HepG2 (cell line): Measurements from ENCODE around the gene SLC38A2. TPM values are rescaled to one million over a fixed set of nuclear protein-coding genes. Genes with fewer than 3 reads are reported as not detected.

Experiments used
- ATAC-seq: fragments of 200-7000 bp; cut with Tn5 transposase; 3 replicates; pipeline ENCODE4 v1.9.1; 2020; ENCODE audit warnings: mild to moderate bottlenecking, moderate library complexity
- BruUV-seq: library from RNA; stranded (reverse); fragments of 400-500 nt; replicated peaks from 2 replicates; lab custom pipeline; 2021; lab: Mats Ljungman, UMichigan
- CTCF ChIA-PET: fragments of 300-600 bp; formaldehyde crosslinking; extraction: SDS; loops from one replicate; lab custom pipeline; 2021; ENCODE audit warnings: low total read pairs, inconsistent platforms, low intra/inter-chr PET ratio; lab: Yijun Ruan, JAX
- POLR2A ChIA-PET: fragments of 350-600 bp; sonication (Branson Sonifier 250); formaldehyde crosslinking; loops from one replicate; lab custom pipeline; 2020; ENCODE audit warnings: antibody characterized with exemption, inconsistent platforms; lab: Yijun Ruan, JAX
- DNase-seq: peaks from one replicate; pipeline ENCODE4 v3.0.0-alpha.2; 2015; ENCODE audit warnings: low spot score
- FAIRE-seq: peaks from 3 replicates; lab custom pipeline; 2011; peaks lifted over from hg19 to GRCh38; lab: Jason Lieb, UNC
- H2AFZ ChIP-seq: one replicate; pipeline ENCODE4 v1.6.1; 2011; ENCODE audit warnings: low read length, inconsistent platforms
- H3K27ac ChIP-seq: fragments of 300-600 bp; 3 replicates; pipeline ENCODE4 v1.8.0; 2011; ENCODE audit warnings: mixed run types, mild to moderate bottlenecking, mixed read lengths, low read length, inconsistent platforms; ENCODE audit not compliant: insufficient read depth; ENCODE audit errors: extremely low read length
- H3K27me3 ChIP-seq, 2 experiments: fragments of 200-600 bp in 1 of 2; 2 replicates in 1 of 2; 3 replicates in 1 of 2; pipeline versions ENCODE4 v1.6.0 to v1.8.0; 2011; ENCODE audit warnings: low read length in 2 of 2, mild to moderate bottlenecking in 2 of 2, moderate library complexity in 2 of 2, inconsistent platforms in 1 of 2; ENCODE audit not compliant: insufficient read depth in 2 of 2, control insufficient read depth in 1 of 2
- H3K36me3 ChIP-seq, 2 experiments: fragments of 200-600 bp in 1 of 2; replicated peaks in 1 of 2; 2 replicates in 1 of 2; 3 replicates in 1 of 2; pipeline versions ENCODE4 v1.5.1 to v1.8.0; 2011; ENCODE audit warnings: low read length in 2 of 2, inconsistent platforms in 1 of 2; ENCODE audit not compliant: insufficient read depth in 2 of 2, control insufficient read depth in 1 of 2
- H3K4me1 ChIP-seq: 2 replicates; pipeline ENCODE4 v1.5.1; 2012; ENCODE audit warnings: low read length, inconsistent platforms; ENCODE audit not compliant: insufficient read depth
- H3K4me2 ChIP-seq: 2 replicates; pipeline ENCODE4 v1.6.0; 2011; ENCODE audit warnings: low read depth, low read length, inconsistent platforms
- H3K4me3 ChIP-seq, 3 experiments: fragments of 200-600 bp in 1 of 3; sonication (generic), shearing (Covaris generic) in 1 of 3; replicated peaks in 1 of 3; 2 replicates each; pipeline ENCODE4 v1.5.1; 2011 to 2016; ENCODE audit warnings: low read length in 3 of 3, inconsistent platforms in 2 of 3, low read depth in 2 of 3, mild to moderate bottlenecking in 2 of 3, control low read depth in 1 of 3, mixed read lengths in 1 of 3; ENCODE audit not compliant: insufficient read depth in 1 of 3
- H3K79me2 ChIP-seq: one replicate; pipeline ENCODE4 v1.6.1; 2011; ENCODE audit warnings: low read length, inconsistent platforms; ENCODE audit not compliant: insufficient read depth
- H3K9ac ChIP-seq: 2 replicates; pipeline ENCODE4 v1.6.0; 2011; ENCODE audit warnings: mild to moderate bottlenecking, low read depth, low read length, inconsistent platforms; ENCODE audit not compliant: insufficient read depth
- H3K9me3 ChIP-seq: 2 replicates; pipeline ENCODE4 v1.5.1; 2012; ENCODE audit warnings: mild to moderate bottlenecking, low read length
- H4K20me1 ChIP-seq: 2 replicates; pipeline ENCODE4 v1.6.0; 2011; ENCODE audit warnings: inconsistent platforms, mild to moderate bottlenecking, low read length, moderate library complexity; ENCODE audit not compliant: insufficient read depth
- BCL6 ChIP-seq: IDR thresholded peaks from 2 replicates; pipeline ENCODE4 v1.6.1; 2016; ENCODE audit warnings: missing genetic modification reagents, missing compliant biosample characterization
- CREM ChIP-seq, 2 experiments: sonication (generic) in 1 of 2; formaldehyde crosslinking in 1 of 2; IDR thresholded peaks; 2 replicates each; pipeline versions ENCODE4 v1.4.0 to v1.6.1; 2016 to 2020; ENCODE audit warnings: antibody characterized with exemption in 1 of 2, mild to moderate bottlenecking in 1 of 2, missing genetic modification reagents in 1 of 2
- EP300 ChIP-seq, 3 experiments: sonication (generic) in 1 of 3; formaldehyde crosslinking in 1 of 3; IDR thresholded peaks; 2 replicates each; pipeline versions ENCODE4 v1.5.1 to v1.6.1; 2011 to 2020; ENCODE audit warnings: low read depth in 2 of 3, low read length in 2 of 3, borderline replicate concordance in 1 of 3, improper control_type of control experiment in 1 of 3, mild to moderate bottlenecking in 1 of 3, missing genetic modification reagents in 1 of 3, moderate library complexity in 1 of 3
- GZF1 ChIP-seq: sonication (generic); formaldehyde crosslinking; IDR thresholded peaks from 2 replicates; pipeline ENCODE4 v1.5.1; 2020; ENCODE audit warnings: mild to moderate bottlenecking, missing genetic modification reagents
- HMG20A ChIP-seq: IDR thresholded peaks from 2 replicates; pipeline ENCODE4 v1.6.1; 2016; ENCODE audit warnings: borderline replicate concordance
- HNF4G ChIP-seq, 2 experiments: sonication (generic) in 1 of 2; formaldehyde crosslinking in 1 of 2; IDR thresholded peaks; 2 replicates each; pipeline versions ENCODE4 v1.4.0 to v1.6.1; 2011 to 2020; ENCODE audit warnings: borderline replicate concordance in 2 of 2, low read depth in 2 of 2, mild to moderate bottlenecking in 2 of 2, low read length in 1 of 2, missing genetic modification reagents in 1 of 2, moderate library complexity in 1 of 2
- KDM1A ChIP-seq: IDR thresholded peaks from 2 replicates; pipeline ENCODE4 v1.6.1; 2016; ENCODE audit warnings: missing compliant biosample characterization
- MBD4 ChIP-seq: IDR thresholded peaks from 2 replicates; pipeline ENCODE4 v1.6.1; 2012; ENCODE audit warnings: low read length, inconsistent platforms, borderline replicate concordance
- MED1 ChIP-seq: sonication (generic); formaldehyde crosslinking; IDR thresholded peaks from 2 replicates; pipeline ENCODE4 v1.4.0; 2020; ENCODE audit warnings: missing genetic modification reagents
- MIXL1 ChIP-seq: IDR thresholded peaks from 2 replicates; pipeline ENCODE4 v1.6.1; 2016
- SAP130 ChIP-seq: IDR thresholded peaks from 2 replicates; pipeline ENCODE4 v1.6.1; 2016; ENCODE audit warnings: low read depth
- SCMH1 ChIP-seq: sonication (generic); formaldehyde crosslinking; IDR thresholded peaks from 2 replicates; pipeline ENCODE4 v1.9.0; 2021; ENCODE audit warnings: missing genetic modification reagents, mild to moderate bottlenecking, borderline replicate concordance
- SOX5 ChIP-seq: IDR thresholded peaks from 2 replicates; pipeline ENCODE4 v1.6.1; 2016; ENCODE audit warnings: borderline replicate concordance
- SRY ChIP-seq: sonication (generic); formaldehyde crosslinking; IDR thresholded peaks from 2 replicates; pipeline ENCODE4 v1.8.0; 2022; ENCODE audit warnings: mild to moderate bottlenecking, missing genetic modification reagents
- SSRP1 ChIP-seq: IDR thresholded peaks from 2 replicates; pipeline ENCODE4 v1.6.1; 2016; ENCODE audit warnings: control low read depth
- ZC3H4 ChIP-seq: sonication (generic); formaldehyde crosslinking; IDR thresholded peaks from 2 replicates; pipeline ENCODE4 v1.4.0; 2020; ENCODE audit warnings: missing genetic modification reagents, borderline replicate concordance
- ZNF124 ChIP-seq: sonication (generic); formaldehyde crosslinking; IDR thresholded peaks from 2 replicates; pipeline ENCODE4 v1.4.0; 2020; ENCODE audit warnings: missing genetic modification reagents
- ZNF558 ChIP-seq: sonication (generic); formaldehyde crosslinking; IDR thresholded peaks from 2 replicates; pipeline ENCODE4 v1.9.0; 2022; ENCODE audit warnings: mild to moderate bottlenecking, missing genetic modification reagents, borderline replicate concordance
- ZNF644 ChIP-seq: IDR thresholded peaks from 2 replicates; pipeline ENCODE4 v1.6.1; 2016; ENCODE audit warnings: low read depth
- ZNF670 ChIP-seq: sonication (generic); formaldehyde crosslinking; IDR thresholded peaks from 2 replicates; pipeline ENCODE4 v1.8.0; 2022; ENCODE audit warnings: mild to moderate bottlenecking, missing genetic modification reagents, borderline replicate concordance
- ZNF766 ChIP-seq: sonication (generic); formaldehyde crosslinking; IDR thresholded peaks from 2 replicates; pipeline ENCODE4 v1.5.0; 2020; ENCODE audit warnings: missing genetic modification reagents, borderline replicate concordance
- ZNF816 ChIP-seq: sonication (generic); formaldehyde crosslinking; IDR thresholded peaks from 2 replicates; pipeline ENCODE4 v1.8.0; 2022; ENCODE audit warnings: missing genetic modification reagents, mild to moderate bottlenecking, borderline replicate concordance
- WGBS: methylation state at CpG from one replicate; pipeline ENCODE4 v1.1.6; 2017; ENCODE audit warnings: low lambda C conversion rate; 5-methylcytosine and 5-hydroxymethylcytosine counted together
- in situ Hi-C: cut with HindIII; loops from 2 replicates; pipeline ENCODE4 v1.10.0; 2017; ENCODE audit warnings: low pct_unique_long_range_greater_than_20kb; ENCODE audit not compliant: extremely low pct_ligation_motif_present
- intact Hi-C: fragments of 100-400 bp; cut with micrococcal nuclease; formaldehyde crosslinking; loops from one replicate; pipeline ENCODE4 v1.10.0; 2022; ENCODE audit not compliant: unreplicated experiment
- polyA plus RNA-seq, 8 experiments: library from polyadenylated mRNA; depleted of rRNA in 3 of 8; stranded (reverse) in 7 of 8; unstranded in 1 of 8; fragments of >200 nt; fragmentation: Illumina TruSeq in 4 of 8; extraction: Trizol in 4 of 8; gene quantifications; 2 replicates each; pipeline versions ENCODE4 v1.2.1 to v1.2.3, GENCODE V29; 2011 to 2016; ENCODE audit warnings: low read depth in 4 of 8, missing spikeins in 1 of 8, mixed read lengths in 1 of 8; ENCODE audit not compliant: insufficient read depth in 1 of 8
- total RNA-seq, 5 experiments: library from RNA; depleted of rRNA; stranded (reverse); fragments of >200 nt; fragmentation: Illumina TruSeq; extraction: Trizol; gene quantifications; 2 replicates each; pipeline ENCODE4 v1.2.3, GENCODE V29; 2016; ENCODE audit warnings: low read depth in 1 of 5
- TF ChIP-seq, protein P1 (sequence below): sonication (generic); formaldehyde crosslinking; IDR thresholded peaks from 2 replicates; pipeline ENCODE4 v1.5.0; 2020; ENCODE audit warnings: missing genetic modification reagents

Gene SLC38A2
- total and polyA plus RNA-seq, 2 of the 13 experiments (the other 11 are each of a cell fraction or from before 2014, with no cell fraction given), result 368 to 880 TPM

DNA sequence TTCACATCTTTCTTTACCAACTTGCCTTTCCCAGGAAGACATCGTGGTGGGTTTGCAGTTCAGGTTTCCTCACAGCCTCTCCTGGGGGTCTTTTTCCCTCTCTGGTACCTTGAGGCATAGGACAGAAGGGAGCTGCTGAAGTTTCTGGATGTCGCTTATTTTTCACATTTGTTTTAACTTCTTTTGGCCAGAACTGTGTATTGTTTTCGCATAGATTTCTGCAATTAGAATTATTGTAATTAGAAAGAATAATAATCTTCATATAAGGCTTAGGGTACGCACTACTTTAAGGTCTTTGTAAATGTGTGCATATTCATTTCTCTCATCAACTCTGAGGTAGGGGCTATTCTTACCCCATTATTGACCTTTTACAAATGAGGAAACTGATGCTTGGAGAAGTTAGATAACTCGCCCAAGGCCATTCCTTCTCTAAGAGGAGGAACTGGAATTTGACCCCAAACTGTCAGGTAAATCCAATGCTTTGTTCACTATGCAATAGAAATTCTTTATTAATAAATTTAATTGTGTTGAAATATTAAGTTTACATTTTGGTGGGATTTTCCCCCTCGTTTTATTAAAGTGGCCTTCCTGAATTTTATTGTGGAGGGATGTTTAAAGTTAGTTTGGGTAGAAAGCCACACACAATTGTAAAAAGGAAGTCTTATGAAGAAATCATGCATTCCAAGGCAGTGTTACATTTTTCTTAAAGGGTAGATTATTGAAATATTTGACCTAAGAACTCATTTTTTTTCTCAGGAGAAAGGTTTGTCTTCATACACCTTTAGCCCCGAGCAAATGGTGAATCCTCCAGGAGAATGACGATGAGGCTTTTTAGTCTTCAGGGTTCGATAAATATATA is 12.1 kb upstream of the SLC38A2 start:
- no peak for FAIRE-seq
- H3K9ac ChIP-seq, result peak overlapping the region; percentile 97
- 58% methylated on average over 9 of the region's 9 CpGs for WGBS
- peaks cover 77% of the 10 kb centered on the region for H3K4me1 ChIP-seq
- intact Hi-C loops, result loop anchor here (2.0 kb wide), 1 partner anchor 108 kb away; no protein-coding TSS in a partner anchor
- H2AFZ ChIP-seq, result no peak overlapping the region
- peaks cover 22% of the 10 kb centered on the region for H3K79me2 ChIP-seq
- H3K27me3 ChIP-seq, result no peaks in the 10 kb centered on the region; a peak in 1 of 5 replicates
- no peaks in the 10 kb centered on the region for H3K36me3 ChIP-seq
- no peaks in the 10 kb centered on the region for H4K20me1 ChIP-seq
- in situ Hi-C loops, result loop anchor here (5.0 kb wide), 1 partner anchor 48 kb away; no protein-coding TSS in a partner anchor
- BruUV-seq, result no TSS peak
- ATAC-seq, result no peak
- peak overlapping the region; percentile 85 for H3K4me2 ChIP-seq
- no peaks in the 10 kb centered on the region for H3K9me3 ChIP-seq
- DNase-seq, result no peak
- POLR2A ChIA-PET, result interaction anchor here (0.7 to 7.1 kb wide), 12 partner anchors 13 to 201 kb away, joined by 3 to 91 read pairs (median 4); partner anchors contain the start of gene SLC38A2
- peak overlapping the region; percentile 98 for H3K27ac ChIP-seq
- peak overlapping the region; percentile 67 to 90 (median 73) for H3K4me3 ChIP-seq
- CTCF ChIA-PET, result no interaction called here
- peak; percentile 90 for TF ChIP-seq SSRP1 (CRISPR knock-in tag)
- TF ChIP-seq HNF4G (IDR thresholded peaks at IDR 0.05; ENCODE audit: borderline replicate concordance, low read depth, low read length), result peak; percentile 27; the same call in 1 of the 2 replicates
- no peak for TF ChIP-seq HNF4G (CRISPR knock-in tag; IDR thresholded peaks at IDR 0.05; ENCODE audit: borderline replicate concordance, low read depth)
- TF ChIP-seq MIXL1 (CRISPR knock-in tag), result 0 out of 2 replicates have a peak, but pooled peaks have one; percentile 12
- 0 out of 2 replicates have a peak, but pooled peaks have one; percentile 10 for TF ChIP-seq ZNF644 (CRISPR knock-in tag)
- peak; percentile 20; the same call in 1 of the 2 replicates for TF ChIP-seq BCL6 (CRISPR knock-in tag)
- TF ChIP-seq ZNF816 (CRISPR knock-in tag), result 0 out of 2 replicates have a peak, but pooled peaks have one; percentile 51
- TF ChIP-seq ZC3H4, result peak; percentile 48; the same call in 1 of the 2 replicates
- TF ChIP-seq EP300 (IDR thresholded peaks at IDR 0.05; ENCODE audit: low read depth in 2 of 2, low read length in 2 of 2), result peak in 1 of 2 experiments; percentile 31; a peak in 1 of 4 replicates
- no peak for TF ChIP-seq EP300 (CRISPR knock-in tag; IDR thresholded peaks at IDR 0.05; ENCODE audit: borderline replicate concordance)
- TF ChIP-seq ZNF766 (CRISPR knock-in tag), result no peak
- TF ChIP-seq ZNF124 (CRISPR knock-in tag), result no peak
- peak; percentile 28; the same call in 1 of the 2 replicates for TF ChIP-seq SOX5 (CRISPR knock-in tag)
- TF ChIP-seq GZF1 (CRISPR knock-in tag), result no peak
- 0 out of 2 replicates have a peak, but pooled peaks have one; percentile 12 for TF ChIP-seq ZNF558 (CRISPR knock-in tag)
- TF ChIP-seq SAP130 (CRISPR knock-in tag), result peak; percentile 27; the same call in 1 of the 2 replicates
- no peak for TF ChIP-seq SRY
- no peak for TF ChIP-seq KDM1A (CRISPR knock-in tag)
- 0 out of 2 replicates have a peak, but pooled peaks have one; percentile 15 for TF ChIP-seq HMG20A (CRISPR knock-in tag)
- TF ChIP-seq SCMH1 (CRISPR knock-in tag), result no peak
- peak; percentile 37 for TF ChIP-seq CREM (IDR thresholded peaks at IDR 0.05)
- no peak for TF ChIP-seq CREM (CRISPR knock-in tag; IDR thresholded peaks at IDR 0.05)
- peak; percentile 45; the same call in 1 of the 2 replicates for TF ChIP-seq ZNF670 (CRISPR knock-in tag)
- TF ChIP-seq, protein P1, sequence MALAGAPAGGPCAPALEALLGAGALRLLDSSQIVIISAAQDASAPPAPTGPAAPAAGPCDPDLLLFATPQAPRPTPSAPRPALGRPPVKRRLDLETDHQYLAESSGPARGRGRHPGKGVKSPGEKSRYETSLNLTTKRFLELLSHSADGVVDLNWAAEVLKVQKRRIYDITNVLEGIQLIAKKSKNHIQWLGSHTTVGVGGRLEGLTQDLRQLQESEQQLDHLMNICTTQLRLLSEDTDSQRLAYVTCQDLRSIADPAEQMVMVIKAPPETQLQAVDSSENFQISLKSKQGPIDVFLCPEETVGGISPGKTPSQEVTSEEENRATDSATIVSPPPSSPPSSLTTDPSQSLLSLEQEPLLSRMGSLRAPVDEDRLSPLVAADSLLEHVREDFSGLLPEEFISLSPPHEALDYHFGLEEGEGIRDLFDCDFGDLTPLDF (CRISPR knock-in tag), result peak; percentile 15; the same call in 1 of the 2 replicates
- 0 out of 2 replicates have a peak, but pooled peaks have one; percentile 55 for TF ChIP-seq MBD4
- TF ChIP-seq MED1 (CRISPR knock-in tag), result peak; percentile 53; the same call in 1 of the 2 replicates
